Endothelial cell of umbilical vein (primary cell): ENCODE measurements around the gene LARP1.

Experiments
- CTCF ChIP-seq, 2 donors: IDR thresholded peaks; 1 replicate in 1 of 2; 2 replicates in 1 of 2; pipeline ENCODE4 v1.5.1; 2011; ENCODE audit warnings: low read length in 2 of 2, mild to moderate bottlenecking in 2 of 2, moderate library complexity in 2 of 2, control low read depth in 1 of 2, inconsistent platforms in 1 of 2, low read depth in 1 of 2; ENCODE audit not compliant: insufficient read depth in 1 of 2; ENCODE audit errors: extremely low read depth in 1 of 2
- EZH2 ChIP-seq: IDR thresholded peaks from 2 replicates; pipeline ENCODE4 v1.6.1; 2012; ENCODE audit warnings: borderline replicate concordance, low read depth, mild to moderate bottlenecking, moderate library complexity, low read length, inconsistent platforms; ENCODE audit not compliant: severe bottlenecking
- JUN ChIP-seq: IDR thresholded peaks from 2 replicates; pipeline ENCODE4 v1.6.1; 2011; ENCODE audit warnings: borderline replicate concordance, low read depth; ENCODE audit not compliant: insufficient read length, insufficient read depth
- MAX ChIP-seq: IDR thresholded peaks from 2 replicates; pipeline ENCODE4 v1.6.1; 2011; ENCODE audit not compliant: insufficient read depth, insufficient read length
- MYC ChIP-seq: IDR thresholded peaks from one replicate; pipeline ENCODE4 v1.6.1; 2011; ENCODE audit warnings: mild to moderate bottlenecking, low read depth, low read length
- POLR2A ChIP-seq: IDR thresholded peaks from 2 replicates; pipeline ENCODE4 v1.6.1; 2012; ENCODE audit warnings: low read depth, mild to moderate bottlenecking, control low read depth, low read length
- POLR2AphosphoS5 ChIP-seq: IDR thresholded peaks from 2 replicates; pipeline ENCODE4 v1.6.1; 2012; ENCODE audit warnings: low read depth, mild to moderate bottlenecking, control low read depth, low read length, moderate library complexity; ENCODE audit not compliant: insufficient read depth

- TF ChIP-seq POLR2A (no peak), CTCF (IDR thresholded peaks at IDR 0.05; ENCODE audit: extremely low read depth in 1 of 2, insufficient read depth in 1 of 2, low read depth in 1 of 2, low read length in 2 of 2) (no peak), MAX (no peak), MYC (no peak), JUN (no peak), POLR2AphosphoS5 (no peak), EZH2 (no peak)
Measured at GRCh38 chr5:154818471-154819116, 63.4 kb downstream of the LARP1 start.
